NCI-H446 treated with DMSO at 0.1 percent for 48 hours (cell line): ENCODE data around the gene SRRD.
A peak's percentile ranks its signal among the peaks of the same experiment; 100 is the strongest.

Source experiments
- DNase-seq: peaks from one replicate; lab custom pipeline; 2025; lab: John Stamatoyannopoulos, UW

SRRD gene

GRCh38 chr22:26453216-26453615, 30.5 kb upstream of the SRRD start:
- no peak for DNase-seq

GRCh38 chr22:26453812-26454500, 29.7 kb upstream of the SRRD start:
- DNase-seq: no peak

- DNase-seq: no peak
Observed at GRCh38 chr22:26457661-26458272, 25.9 kb upstream of the SRRD start.

- no peak for DNase-seq
Observed at GRCh38 chr22:26460202-26460601, 23.5 kb upstream of the SRRD start.

GRCh38 chr22:26461188-26461810, 22.4 kb upstream of the SRRD start:
- DNase-seq: no peak

- DNase-seq: no peak
Observed at GRCh38 chr22:26462051-26462450, 21.6 kb upstream of the SRRD start.

- no peak for DNase-seq
Observed at GRCh38 chr22:26462641-26463040, 21.0 kb upstream of the SRRD start.

- no peak for DNase-seq
Observed at GRCh38 chr22:26463101-26463661, 20.5 kb upstream of the SRRD start.

GRCh38 chr22:26463688-26464087, 20.0 kb upstream of the SRRD start:
- no peak for DNase-seq

GRCh38 chr22:26464312-26464711, 19.4 kb upstream of the SRRD start:
- DNase-seq: no peak

- peak; percentile 95 for DNase-seq
Observed at GRCh38 chr22:26466196-26466595, 17.5 kb upstream of the SRRD start.

- no peak for DNase-seq
Observed at GRCh38 chr22:26470807-26471206, 12.9 kb upstream of the SRRD start.

- no peak for DNase-seq
Observed at GRCh38 chr22:26471522-26471921, 12.2 kb upstream of the SRRD start.

GRCh38 chr22:26474682-26475081, 9.0 kb upstream of the SRRD start:
- DNase-seq: no peak

GRCh38 chr22:26476705-26477340, 6.9 kb upstream of the SRRD start:
- no peak for DNase-seq

- no peak for DNase-seq
Observed at GRCh38 chr22:26477341-26477731, 6.3 kb upstream of the SRRD start.

GRCh38 chr22:26479043-26479791, 4.5 kb upstream of the SRRD start:
- DNase-seq: no peak

- DNase-seq: no peak
Observed at GRCh38 chr22:26479792-26480610, 3.7 kb upstream of the SRRD start.

GRCh38 chr22:26480611-26480932, 3.1 kb upstream of the SRRD start:
- no peak for DNase-seq

- no peak for DNase-seq
Observed at GRCh38 chr22:26481112-26481693, 2.5 kb upstream of the SRRD start.

GRCh38 chr22:26481694-26482093, 2.0 kb upstream of the SRRD start:
- no peak for DNase-seq
